ENCODE results near the gene KRT31. TPM values are rescaled to one million over a fixed set of nuclear protein-coding genes. Genes with fewer than 3 reads are reported as not detected.
"Not testable (repeated sequence)": the region's sequence is repeated elsewhere in the genome, so short reads cannot be mapped to it uniquely, and the experiment has no call there.

Gene KRT31
- total and polyA plus RNA-seq, 8 donors, result not detected

- Histone ChIP-seq H3K4me1 (no peaks in the 10 kb centered on the region), H3K36me3 (no peaks in the 10 kb centered on the region), H3K9me3 (no peaks in the 10 kb centered on the region), H3K27ac (no peak overlapping the region), H3K27me3 (peaks cover 0 to 5% (median 0%) of the 10 kb centered on the region in 4 donors), H3K4me3 (no peak overlapping the region)
- ATAC-seq, result no peak
- no peak for DNase-seq
- 52 to 62% methylated on average over 4 of the region's 4 CpGs for WGBS, 2 donors
- intact Hi-C loops (cut with DNase I), result no loop called here
- FAIRE-seq, result no peak
- TF ChIP-seq CTCF (IDR thresholded peaks at IDR 0.05), result no peak
Observed at GRCh38 chr17:41428591-41429291, 31.3 kb upstream of the KRT31 start.

- intact Hi-C loops (cut with DNase I), result no loop called here
- H3K4me1 ChIP-seq, result no peaks in the 10 kb centered on the region
- no peak within 1 kb of the TSS for H3K4me3 ChIP-seq
- H3K9me3 ChIP-seq, result no peaks in the 10 kb centered on the region
- no peak within 1 kb of the TSS for H3K27ac ChIP-seq
- 71 to 82% methylated on average over 12 to 13 of the region's 13 CpGs for WGBS, 2 donors
- no peak for DNase-seq
- no peaks in the 10 kb centered on the region for H3K36me3 ChIP-seq
- TF ChIP-seq CTCF (IDR thresholded peaks at IDR 0.05), result no peak
- no peak for FAIRE-seq
- ATAC-seq, result no peak
- H3K27me3 ChIP-seq, result peaks cover 0 to 5% (median 0%) of the 10 kb centered on the region in 4 donors
Observed at GRCh38 chr17:41424111-41424635, 26.8 kb upstream of the KRT31 start, which contains the start of gene KRT37. Gene KRT37, minus strand, starts transcription at chr17:41424585. Its CDS starts 62 bp downstream, at chr17:41424523.

- H3K9me3 ChIP-seq; DNase-seq; H3K4me1 ChIP-seq; H3K27ac ChIP-seq; FAIRE-seq; intact Hi-C loops (cut with DNase I); H3K27me3 ChIP-seq; ATAC-seq; H3K36me3 ChIP-seq; H3K4me3 ChIP-seq: not testable (repeated sequence)
- WGBS, 2 donors, result 73 to 78% methylated on average over 11 of the region's 11 CpGs
Observed at GRCh38 chr17:41422586-41422985, 25.2 kb upstream of the KRT31 start.

- Histone ChIP-seq H3K4me1 (no peaks in the 10 kb centered on the region), H3K27ac (no peak overlapping the region), H3K36me3 (no peaks in the 10 kb centered on the region), H3K4me3 (no peak overlapping the region), H3K9me3 (no peaks in the 10 kb centered on the region), H3K27me3 (peaks cover 0 to 1% (median 0%) of the 10 kb centered on the region in 4 donors)
- intact Hi-C loops (cut with DNase I), result no loop called here
- DNase-seq, result no peak
- ATAC-seq, result no peak
- no peak for FAIRE-seq
- 63 to 69% methylated on average over 4 of the region's 4 CpGs for WGBS, 2 donors
- TF ChIP-seq CTCF (IDR thresholded peaks at IDR 0.05), result no peak
Observed at GRCh38 chr17:41421617-41422016, 24.2 kb upstream of the KRT31 start.

- FAIRE-seq (no peak), DNase-seq (no peak), ATAC-seq (no peak)
- no peak overlapping the region for H3K4me3 ChIP-seq
- no peaks in the 10 kb centered on the region for H3K9me3 ChIP-seq
- 62 to 70% methylated on average over 9 of the region's 9 CpGs for WGBS, 2 donors
- no peak overlapping the region for H3K27ac ChIP-seq
- no peaks in the 10 kb centered on the region for H3K4me1 ChIP-seq
- intact Hi-C loops (cut with DNase I), result no loop called here
- H3K36me3 ChIP-seq, result no peaks in the 10 kb centered on the region
- no peaks in the 10 kb centered on the region for H3K27me3 ChIP-seq
- TF ChIP-seq CTCF (IDR thresholded peaks at IDR 0.05), result no peak
Observed at GRCh38 chr17:41421116-41421515, 23.7 kb upstream of the KRT31 start.
